HG03095 (cell line): ENCODE data around the gene ARL5A.
A peak's percentile ranks its signal among the peaks of the same experiment; 100 is the strongest.

Experiments used
- ATAC-seq: cut with Tn5 transposase; IDR thresholded peaks from one replicate; pipeline ENCODE4 v1.9.1; 2021; ENCODE audit warnings: moderate library complexity; ENCODE audit not compliant: unreplicated experiment

ARL5A gene

DNA sequence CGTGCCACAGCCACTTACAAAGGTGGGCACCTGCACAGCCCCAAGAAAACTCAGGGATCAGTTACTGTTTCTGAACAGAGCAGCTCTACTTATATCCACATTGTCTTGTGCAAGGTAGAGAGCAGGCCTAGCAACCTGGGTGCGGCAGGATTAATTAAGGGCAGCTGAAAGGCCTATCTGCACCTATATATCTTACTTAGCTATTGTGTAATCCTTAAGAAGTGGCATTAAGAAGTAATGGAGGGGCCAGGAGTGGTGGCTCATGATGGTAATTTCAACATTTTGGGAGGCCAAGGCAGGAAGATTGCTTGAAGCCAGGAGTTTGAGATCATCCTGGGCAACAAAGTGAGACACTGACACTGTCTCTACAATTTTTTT is 12.8 kb upstream of the ARL5A start:
- no peak for ATAC-seq

DNA sequence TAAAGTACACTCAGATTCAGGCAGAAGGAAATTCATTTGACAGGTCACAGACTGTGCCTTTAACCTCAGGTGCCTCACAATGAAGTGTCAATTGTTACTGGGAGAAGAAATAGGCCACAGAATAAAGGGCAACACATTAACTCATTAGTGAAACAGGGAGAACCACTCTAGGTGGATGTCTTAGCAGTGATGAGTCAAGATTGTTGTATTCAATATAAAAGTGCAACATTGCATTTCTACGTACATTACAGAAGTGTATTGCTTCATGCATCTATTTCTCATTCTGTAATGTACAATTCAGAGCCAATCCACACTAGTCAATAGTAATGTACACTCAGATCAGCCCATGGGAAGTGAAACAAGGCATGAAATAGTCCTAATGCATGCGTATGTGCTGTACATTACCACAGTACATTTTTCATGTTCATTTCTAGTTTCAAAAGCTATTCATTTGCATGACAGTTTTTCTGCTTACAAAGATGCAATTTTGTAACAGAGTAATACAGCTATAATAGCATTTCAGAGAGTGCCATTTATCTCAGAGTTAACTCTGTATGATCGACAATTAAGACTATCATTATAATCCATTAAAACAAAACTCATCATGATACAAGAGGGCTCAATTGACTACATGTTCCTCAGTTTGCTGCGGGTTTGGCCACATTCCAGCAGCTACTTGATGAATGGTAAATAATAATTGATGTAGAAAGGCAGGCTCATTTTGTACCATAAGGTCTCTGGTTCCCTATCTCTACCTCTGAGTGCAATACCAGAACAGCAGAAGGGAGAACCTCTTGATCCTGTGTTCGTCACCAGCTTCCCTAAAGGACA is 12.2 kb upstream of the ARL5A start:
- ATAC-seq = peak; percentile 97

DNA sequence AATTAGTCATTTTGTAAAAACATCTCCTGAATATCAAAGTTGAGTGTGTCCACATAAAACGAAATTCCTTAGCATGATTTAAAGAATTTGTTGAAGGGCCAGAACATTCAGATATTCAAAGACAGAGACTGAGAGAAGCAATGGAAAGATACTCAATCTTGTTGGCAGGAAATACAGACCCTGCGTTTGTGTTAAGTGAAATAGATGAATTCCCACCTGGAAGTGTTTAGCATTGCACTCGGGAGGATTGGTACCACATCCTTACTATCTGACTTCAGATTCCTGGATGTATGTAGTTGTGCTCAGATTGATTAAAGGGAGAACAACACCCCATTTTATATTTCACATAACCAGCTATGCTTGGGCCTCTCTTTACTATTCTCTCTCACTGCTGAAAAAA is 9.7 kb upstream of the ARL5A start:
- no peak for ATAC-seq

DNA sequence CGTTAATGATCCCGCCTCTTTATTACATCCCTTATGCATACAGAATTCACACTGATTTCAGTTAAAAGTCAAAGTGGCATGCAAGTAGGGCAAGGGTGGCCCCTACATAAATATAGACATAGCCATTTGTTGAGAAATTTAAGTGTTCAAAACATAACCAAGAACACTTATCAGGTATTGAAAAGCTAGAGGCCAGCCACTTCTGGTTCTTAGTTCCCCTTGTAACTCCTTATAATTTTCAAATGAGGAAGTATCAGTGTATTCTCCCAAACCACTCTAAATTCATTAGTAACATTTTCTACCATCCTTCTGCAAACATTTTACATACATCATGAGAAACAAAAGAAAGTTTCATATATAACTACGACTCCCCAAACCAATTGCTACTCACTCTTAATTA is 5.8 kb upstream of the ARL5A start:
- peak; percentile 76 for ATAC-seq

DNA sequence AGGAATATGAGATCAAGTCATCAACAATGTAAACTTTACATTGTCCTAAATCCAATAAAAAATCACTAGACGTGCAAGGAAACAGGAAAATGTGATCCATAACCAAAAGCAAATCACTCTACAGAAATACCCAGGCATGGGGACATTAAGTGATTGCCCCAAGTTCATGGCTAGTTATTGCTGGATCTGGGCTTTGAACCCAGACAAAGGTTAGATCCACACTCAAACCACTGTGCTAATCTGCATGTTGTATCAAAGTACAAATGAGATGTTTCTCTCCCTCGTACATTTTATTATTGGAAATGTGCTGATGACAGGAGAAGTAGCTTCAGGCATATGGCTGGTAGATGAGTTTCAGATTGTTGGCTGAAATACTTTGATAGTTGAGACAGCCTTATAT is 2.7 kb upstream of the ARL5A start:
- no peak for ATAC-seq

DNA sequence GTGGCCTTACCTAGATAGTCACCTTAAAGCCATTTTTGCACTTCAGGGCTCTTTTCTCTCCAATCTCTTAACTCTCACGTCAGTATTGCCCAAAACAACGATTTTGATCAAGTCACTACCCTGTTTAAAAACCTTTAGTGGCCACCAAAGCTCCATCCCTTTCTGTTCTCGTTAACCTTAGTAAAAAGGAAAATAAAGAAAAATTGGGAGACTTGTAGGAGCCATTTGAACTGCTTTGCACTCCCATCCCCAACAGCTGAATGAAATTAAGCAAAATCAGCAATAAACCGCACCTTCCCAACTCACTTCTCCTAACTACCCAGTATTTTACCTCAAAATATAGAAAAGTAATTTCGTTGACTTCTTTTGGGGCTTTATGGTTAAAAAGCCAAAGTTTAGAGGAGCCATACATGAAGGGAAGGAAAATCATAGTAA is 686 bp upstream of the ARL5A start:
- no peak for ATAC-seq

DNA sequence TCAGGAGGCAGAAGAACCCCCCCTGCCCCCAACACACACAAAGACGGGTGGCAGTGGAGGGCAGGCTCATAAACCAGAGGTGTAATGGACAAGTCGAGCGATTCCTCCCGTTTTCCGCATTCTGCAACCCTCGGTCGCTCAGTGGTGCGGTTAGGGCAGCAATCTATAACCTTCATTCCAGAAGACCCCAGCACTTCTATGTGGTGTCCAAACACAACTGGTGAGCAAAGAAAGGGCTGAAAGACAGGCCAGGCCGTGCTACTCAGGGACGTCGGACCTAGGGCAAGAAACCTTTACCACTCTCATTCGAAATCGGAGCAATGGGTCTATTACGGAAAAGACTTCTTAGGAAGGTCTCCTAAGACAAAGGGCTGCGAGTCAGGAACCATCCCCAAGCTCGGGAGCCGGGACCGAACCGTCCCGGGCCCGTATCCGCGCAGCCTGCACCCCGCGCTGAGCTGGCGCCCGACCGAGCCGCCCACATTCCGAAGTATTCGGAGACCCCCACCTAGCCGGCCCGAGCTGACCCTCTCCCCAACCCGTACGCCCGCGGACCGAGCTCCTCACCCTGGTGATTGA is 568 bp downstream of the ARL5A start:
- ATAC-seq = peak; percentile 16

DNA sequence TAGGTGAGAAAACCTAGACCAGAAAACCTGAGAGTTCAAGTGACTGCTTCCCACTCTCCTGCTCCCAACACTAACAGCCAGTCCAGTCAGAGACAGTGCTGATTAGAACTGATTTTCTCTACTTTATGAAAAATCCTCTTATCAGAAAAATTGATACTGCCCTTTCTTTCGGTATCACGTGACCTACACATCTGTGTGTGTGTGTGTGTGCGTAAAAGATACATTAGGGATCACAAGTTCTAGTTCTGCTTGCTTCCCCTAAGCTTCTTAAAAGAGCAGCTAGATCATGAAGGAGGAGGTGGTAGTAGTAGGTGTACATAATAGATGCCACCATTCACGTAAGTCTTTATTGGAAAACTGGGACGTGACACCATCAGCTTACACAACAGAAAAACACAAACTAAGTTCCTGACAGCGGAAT is 1.5 kb downstream of the ARL5A start:
- ATAC-seq = no peak

DNA sequence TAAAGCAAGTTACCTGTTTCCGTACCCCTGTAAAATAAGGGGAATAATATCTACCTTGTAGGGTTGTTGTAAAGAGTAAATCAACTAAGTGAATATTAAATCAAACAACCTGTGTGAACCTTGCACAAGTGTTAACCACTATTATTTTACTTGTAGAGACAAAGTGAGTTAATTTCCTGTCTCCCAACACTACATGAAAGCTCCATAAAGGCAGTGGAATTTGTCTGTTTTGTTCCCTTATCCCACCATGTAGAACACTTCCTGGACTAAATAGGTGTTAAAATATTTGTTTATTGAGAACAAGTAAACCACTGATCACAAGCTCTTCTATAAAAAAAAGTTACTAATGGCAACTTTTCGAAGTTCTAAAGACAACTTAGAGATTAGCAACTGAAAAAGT is 3.3 kb downstream of the ARL5A start:
- ATAC-seq = no peak

DNA sequence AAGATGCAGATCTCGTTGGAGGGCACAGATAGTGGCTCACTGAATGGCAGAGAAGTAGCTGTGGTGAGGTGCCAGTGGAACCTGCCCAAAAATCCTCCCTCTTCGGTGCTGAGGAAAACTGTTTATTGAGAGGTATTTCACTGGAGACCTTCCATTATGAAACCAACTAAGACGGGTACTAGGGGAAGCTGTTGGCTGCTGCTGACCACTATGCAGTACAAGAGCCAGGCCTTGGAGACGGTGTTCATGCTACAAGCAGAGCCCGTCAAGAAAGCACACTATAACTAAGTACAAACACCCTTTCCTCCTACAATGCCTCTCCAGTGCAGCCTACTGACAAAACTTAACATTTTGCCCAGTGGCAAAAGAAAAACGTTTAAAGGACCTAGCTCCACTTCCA is 4.6 kb downstream of the ARL5A start:
- no peak for ATAC-seq

DNA sequence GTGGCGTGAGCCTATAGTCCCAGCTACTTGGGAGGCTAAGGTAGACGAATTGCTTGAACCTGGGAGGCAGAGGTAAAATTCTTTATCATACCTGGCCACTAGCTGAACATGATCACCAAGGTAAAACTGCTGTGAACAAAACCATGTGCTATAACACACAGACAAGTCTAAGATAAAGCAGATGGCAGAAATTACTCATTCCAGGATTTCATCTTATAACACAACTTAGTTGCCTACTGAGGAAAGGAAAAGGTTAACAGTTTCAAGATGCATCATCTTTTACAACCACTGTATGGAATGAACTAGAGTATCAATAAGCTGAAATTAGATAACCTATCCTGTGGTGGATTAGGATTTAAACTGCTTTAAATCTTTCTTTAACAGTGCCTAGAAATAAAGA is 8.3 kb downstream of the ARL5A start:
- no peak for ATAC-seq

DNA sequence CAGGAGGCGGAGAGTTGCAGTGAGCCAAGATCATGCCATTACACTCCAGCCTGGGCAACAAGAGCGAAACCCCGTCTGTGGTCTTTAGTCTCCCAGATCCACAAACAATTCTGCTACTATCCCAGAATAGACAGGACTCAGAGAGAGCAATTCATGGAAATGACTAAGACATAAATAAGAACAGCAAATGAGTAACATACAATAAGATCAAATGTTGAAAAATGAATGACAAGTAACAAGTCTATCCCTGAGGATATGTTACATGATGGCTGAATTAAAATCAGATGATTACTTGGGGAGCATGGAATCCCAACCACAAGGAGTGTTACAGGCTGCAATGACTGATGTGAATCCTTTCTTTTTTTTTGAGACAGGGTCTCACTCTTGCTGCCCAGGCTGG is 10.3 kb downstream of the ARL5A start:
- ATAC-seq = no peak

DNA sequence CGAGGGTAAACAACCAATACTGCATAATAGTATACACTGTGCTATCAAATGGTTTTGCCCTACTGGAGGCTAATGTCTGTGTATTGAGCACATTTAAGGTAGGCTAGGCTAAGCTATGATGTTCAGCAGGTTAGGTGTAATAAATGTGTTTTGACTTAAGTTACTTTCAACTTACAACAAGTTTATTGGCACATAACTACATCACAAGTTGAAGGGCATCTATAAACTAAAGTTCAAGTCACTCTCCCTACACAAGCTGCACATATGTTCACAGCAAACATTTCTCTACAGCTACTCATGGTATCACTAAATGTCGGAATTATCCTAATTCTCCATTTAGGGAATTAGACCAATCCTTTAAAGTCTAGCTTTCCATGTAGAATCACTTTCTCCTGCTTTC is 11.4 kb downstream of the ARL5A start:
- ATAC-seq = no peak

DNA sequence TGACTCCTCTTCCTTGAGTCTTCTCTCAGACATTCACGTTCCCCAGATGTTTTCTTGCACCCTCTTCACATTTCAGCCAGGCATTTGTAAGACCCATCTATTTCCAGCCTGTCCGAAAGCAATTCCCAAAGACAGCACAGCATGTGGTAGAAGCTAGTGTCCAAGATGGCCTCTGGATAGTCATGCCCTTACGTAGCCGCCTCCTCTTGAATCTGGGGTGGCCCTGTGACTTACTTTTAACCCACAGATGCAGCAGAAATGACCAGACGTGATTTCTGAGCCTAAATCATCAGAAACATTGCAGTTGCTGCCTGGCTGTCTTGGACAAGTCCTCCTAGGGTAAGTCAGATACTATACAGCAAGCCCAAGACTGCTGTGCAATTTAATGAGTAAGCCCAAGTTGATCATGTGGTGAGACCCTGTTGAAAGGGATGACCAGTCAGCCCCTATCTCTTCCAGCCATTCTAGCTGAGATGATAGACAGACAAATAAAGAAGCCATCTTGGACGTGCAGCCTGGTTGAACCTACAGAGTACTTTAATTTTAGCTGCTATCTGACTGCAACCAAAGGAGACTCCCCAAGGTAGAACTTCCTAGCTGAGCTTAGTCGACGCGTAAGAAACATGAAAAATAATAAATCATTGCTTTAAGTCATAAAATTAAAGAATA is 12.3 kb downstream of the ARL5A start:
- no peak for ATAC-seq

DNA sequence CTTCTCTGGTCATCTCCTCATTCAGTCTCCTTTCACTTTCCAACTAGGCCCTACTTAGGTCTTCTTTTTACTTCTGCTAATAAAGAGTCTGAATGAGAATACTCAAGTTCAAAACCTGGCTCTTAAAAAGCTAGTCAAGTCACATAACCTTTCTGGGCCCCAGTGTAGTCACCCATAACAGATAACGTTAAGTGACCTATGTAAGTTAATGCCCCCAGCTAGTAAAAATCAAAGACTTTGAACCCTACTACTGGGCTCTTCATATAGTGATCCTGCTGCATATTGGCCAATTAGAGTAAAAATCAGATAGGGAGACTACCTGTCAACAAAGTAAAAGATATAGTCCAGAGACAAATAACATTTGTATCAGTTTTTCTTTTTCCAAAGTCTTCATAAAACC is 17.7 kb downstream of the ARL5A start:
- ATAC-seq = no peak

DNA sequence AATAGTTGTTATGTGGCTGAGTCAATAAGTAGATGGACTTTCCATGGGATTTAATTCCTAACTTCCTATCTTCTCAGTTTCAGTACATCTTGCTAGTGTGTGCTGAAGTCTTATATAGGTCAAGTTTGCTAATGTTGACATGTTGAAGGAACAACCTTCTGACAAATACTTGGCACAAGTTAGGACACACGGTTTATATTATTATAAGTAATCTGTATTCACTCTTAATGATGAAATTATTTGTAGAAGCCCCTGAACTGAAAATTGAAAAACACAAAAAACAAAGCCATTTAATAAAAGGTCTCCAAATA is 19.2 kb downstream of the ARL5A start:
- ATAC-seq = no peak

DNA sequence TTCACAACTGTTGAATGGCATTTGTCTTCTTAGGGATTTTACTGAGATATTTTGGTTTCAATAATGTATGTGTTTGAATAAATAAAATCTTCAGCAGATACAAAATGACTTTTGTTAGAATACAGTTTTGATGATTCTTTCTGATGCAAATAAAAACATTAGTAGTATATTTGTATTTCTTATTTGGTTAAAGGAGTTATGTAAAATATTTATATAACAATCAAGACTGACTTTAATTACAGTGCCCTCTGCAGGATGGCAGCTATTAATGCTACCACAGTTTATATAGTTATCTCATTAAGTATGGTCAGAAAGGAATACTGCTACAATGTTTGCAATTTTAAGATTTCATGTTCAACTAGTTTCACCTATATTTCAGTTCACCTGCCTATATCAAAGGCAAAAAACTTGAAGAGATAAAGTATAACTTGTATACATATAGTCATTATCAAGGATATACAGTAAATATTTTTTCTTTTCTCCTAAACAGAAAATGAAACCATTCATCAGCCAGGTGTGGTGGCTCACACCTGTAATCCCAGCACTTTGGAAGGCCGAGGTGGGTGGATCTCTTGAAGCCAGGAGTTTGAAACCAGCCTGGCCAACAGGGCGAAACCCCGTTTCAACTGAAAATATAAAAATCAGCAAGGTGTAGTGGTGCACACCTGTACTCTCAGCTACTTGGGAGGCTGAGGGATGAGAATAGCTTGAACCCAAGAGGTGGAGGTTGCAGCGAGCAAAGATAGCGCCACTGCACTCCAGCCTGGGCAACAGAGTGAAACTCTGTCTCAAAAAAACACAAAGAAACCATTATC is 19.8 kb downstream of the ARL5A start:
- ATAC-seq = no peak

DNA sequence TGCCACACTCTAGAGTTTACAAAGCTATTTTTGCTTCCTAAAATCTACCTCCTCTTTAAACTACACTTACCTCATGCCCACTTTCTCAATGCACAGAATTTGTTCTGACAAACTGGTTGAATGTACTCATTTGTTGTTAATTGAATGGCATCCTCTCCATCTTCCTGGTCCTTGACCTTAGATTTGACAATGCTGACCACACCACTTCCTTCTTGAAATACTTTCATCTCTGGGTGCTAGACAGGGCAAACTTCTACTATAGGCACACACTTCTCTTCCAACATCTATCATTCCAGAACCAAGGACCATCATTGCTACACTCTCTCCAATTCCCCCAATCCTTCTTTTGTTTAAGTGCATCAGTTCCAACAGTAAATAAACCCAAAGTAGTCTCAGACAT is 22.3 kb downstream of the ARL5A start:
- ATAC-seq = no peak

DNA sequence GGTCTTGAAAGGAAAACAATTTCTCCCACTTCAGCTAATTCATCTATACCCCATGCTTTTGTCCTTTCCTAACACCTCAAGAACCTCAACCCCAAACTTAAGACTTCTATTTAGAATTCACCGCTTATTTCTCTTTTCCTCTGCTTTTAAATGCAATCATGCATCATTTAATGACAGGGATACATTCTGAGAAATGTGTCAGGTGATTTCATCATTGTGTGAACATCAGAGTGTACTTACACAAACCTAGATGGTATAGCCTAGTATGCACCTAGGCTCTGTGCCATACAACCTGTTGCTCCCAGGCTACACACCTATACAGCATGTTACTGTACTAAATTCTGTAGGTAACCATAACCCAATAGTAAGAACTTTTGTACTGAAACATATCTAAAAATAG is 22.9 kb downstream of the ARL5A start:
- ATAC-seq = no peak

DNA sequence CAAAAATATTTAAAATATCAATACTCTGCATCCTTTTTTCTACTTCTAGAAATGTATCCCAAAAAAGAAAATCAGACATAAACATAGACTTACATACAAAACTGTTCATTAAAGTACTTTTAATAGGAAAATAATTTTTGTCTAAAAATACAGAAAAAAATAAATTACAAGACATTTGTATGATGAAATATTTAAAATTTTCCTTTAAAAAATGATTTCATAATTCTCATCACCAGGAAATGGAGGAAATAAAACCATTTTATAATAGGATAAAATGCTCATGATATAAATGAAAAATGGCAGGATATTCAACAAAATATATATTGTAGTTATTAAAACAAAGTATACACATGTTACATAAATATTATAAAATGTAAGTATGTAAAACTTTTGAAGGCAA is 24.4 kb downstream of the ARL5A start:
- no peak for ATAC-seq

DNA sequence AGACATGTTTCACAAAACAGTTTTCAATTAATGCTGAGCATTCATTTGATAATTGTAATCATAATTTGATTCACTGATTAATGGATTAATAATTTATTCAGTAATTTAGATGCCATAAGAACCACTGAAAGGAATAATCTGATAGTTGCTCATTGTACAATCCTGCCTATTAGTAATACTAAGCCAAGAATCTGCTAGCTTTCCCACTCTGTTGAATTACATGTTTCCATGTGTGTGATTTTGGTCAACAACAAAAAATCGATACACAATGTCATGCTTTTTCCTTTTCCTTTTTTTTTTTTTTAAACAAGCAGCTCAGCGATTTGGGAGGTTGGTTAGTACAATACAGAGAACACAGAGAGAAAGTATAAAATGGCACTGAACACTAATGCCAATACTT is 25.9 kb downstream of the ARL5A start:
- no peak for ATAC-seq

DNA sequence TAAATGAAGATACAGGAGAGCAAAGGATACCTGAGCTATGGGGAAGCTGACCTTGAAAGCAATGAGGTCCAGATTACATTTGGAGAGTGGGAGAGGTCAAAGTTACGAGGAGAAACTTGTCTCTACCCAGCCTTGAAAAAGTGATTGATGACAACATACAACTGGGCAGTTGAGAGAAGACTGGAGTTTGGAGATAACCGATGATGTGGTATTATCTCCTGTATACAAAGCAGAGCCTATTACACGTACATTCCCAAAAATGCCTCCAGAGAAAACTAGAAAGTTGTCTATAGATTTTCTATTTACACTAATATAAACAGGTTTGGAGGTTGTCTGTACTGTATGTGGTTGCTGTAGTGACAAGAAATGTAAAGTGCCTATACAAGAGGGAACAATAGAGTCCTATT is 28.3 kb downstream of the ARL5A start:
- no peak for ATAC-seq
